T-helper 17 cell (primary cell): Measurements from ENCODE around the gene CDH4. TPM values are rescaled to one million over a fixed set of nuclear protein-coding genes. Genes with fewer than 3 reads are reported as not detected.

Experiments used
- ATAC-seq: fragments of 150-1000 bp; cut with Tn5 transposase; 2 replicates; pipeline ENCODE4 v1.10.0; 2021; ENCODE audit warnings: mild to moderate bottlenecking, moderate library complexity
- DNase-seq, 3 donors: peaks; one replicate each; pipeline versions ENCODE4 v3.0.0 to v3.0.0-alpha.2; 2020 to 2021
- H3K9me3 ChIP-seq: one replicate; pipeline ENCODE4 v1.7.0; 2013; ENCODE audit warnings: low read length, mild to moderate bottlenecking; ENCODE audit not compliant: control insufficient read depth, poor library complexity, severe bottlenecking
- H3K27ac Mint-ChIP-seq: one replicate; pipeline ENCODE4 v1.8.0; 2022; ENCODE audit warnings: mild to moderate bottlenecking, moderate library complexity, mixed read lengths
- H3K27me3 Mint-ChIP-seq: one replicate; pipeline ENCODE4 v1.8.0; 2022; ENCODE audit warnings: mixed read lengths
- H3K36me3 Mint-ChIP-seq: one replicate; pipeline ENCODE4 v1.8.0; 2022; ENCODE audit warnings: low read depth, mixed read lengths
- H3K4me1 Mint-ChIP-seq: one replicate; pipeline ENCODE4 v1.8.0; 2022; ENCODE audit warnings: mild to moderate bottlenecking, mixed read lengths
- H3K4me3 Mint-ChIP-seq: one replicate; pipeline ENCODE4 v1.8.0; 2022; ENCODE audit warnings: mild to moderate bottlenecking, moderate library complexity, mixed read lengths
- total RNA-seq, 4 donors: library from RNA in 2 of 4; stranded (reverse) in 2 of 4; gene quantifications; one replicate each; pipeline ENCODE4 v1.2.3 and lab custom pipeline; 2022 to 2026

The CDH4 gene
- total RNA-seq, 2 donors from 2014 or later = 0.55 to 0.67 TPM

GRCh38 chr20:61835301-61835700 lies 583.2 kb downstream of the CDH4 start:
- ATAC-seq = no peak
- peaks cover 19% of the 10 kb centered on the region for H3K27me3 Mint-ChIP-seq
- DNase-seq = no peak
- H3K27ac Mint-ChIP-seq = no peak overlapping the region
- no peaks in the 10 kb centered on the region for H3K4me1 Mint-ChIP-seq
- peaks cover 3% of the 10 kb centered on the region for H3K36me3 Mint-ChIP-seq
- H3K9me3 ChIP-seq = no peaks in the 10 kb centered on the region
- H3K4me3 Mint-ChIP-seq = no peak overlapping the region

- peaks cover 14% of the 10 kb centered on the region for H3K27me3 Mint-ChIP-seq
- no peak overlapping the region for H3K4me3 Mint-ChIP-seq
- no peak overlapping the region for H3K27ac Mint-ChIP-seq
- DNase-seq (no peak), ATAC-seq (no peak)
- peaks cover 3% of the 10 kb centered on the region for H3K36me3 Mint-ChIP-seq
- no peaks in the 10 kb centered on the region for H3K9me3 ChIP-seq
- H3K4me1 Mint-ChIP-seq = no peaks in the 10 kb centered on the region
Observed at GRCh38 chr20:61835791-61836350, 583.8 kb downstream of the CDH4 start.

GRCh38 chr20:61837200-61837599 lies 585.1 kb downstream of the CDH4 start:
- H3K27ac Mint-ChIP-seq = no peak overlapping the region
- H3K9me3 ChIP-seq = no peaks in the 10 kb centered on the region
- no peak for ATAC-seq
- peaks cover 2% of the 10 kb centered on the region for H3K27me3 Mint-ChIP-seq
- DNase-seq = no peak
- no peaks in the 10 kb centered on the region for H3K4me1 Mint-ChIP-seq
- H3K36me3 Mint-ChIP-seq = peaks cover 1% of the 10 kb centered on the region
- H3K4me3 Mint-ChIP-seq = no peak overlapping the region

GRCh38 chr20:61839223-61839911 lies 587.3 kb downstream of the CDH4 start:
- ATAC-seq (no peak), DNase-seq (no peak)
- H3K36me3 Mint-ChIP-seq = no peaks in the 10 kb centered on the region
- no peaks in the 10 kb centered on the region for H3K4me1 Mint-ChIP-seq
- H3K4me3 Mint-ChIP-seq = no peak overlapping the region
- H3K27ac Mint-ChIP-seq = no peak overlapping the region
- no peaks in the 10 kb centered on the region for H3K9me3 ChIP-seq
- peaks cover 2% of the 10 kb centered on the region for H3K27me3 Mint-ChIP-seq

GRCh38 chr20:61839912-61840778 lies 588.1 kb downstream of the CDH4 start:
- Mint-ChIP-seq H3K36me3 (no peaks in the 10 kb centered on the region), H3K27me3 (peaks cover 6% of the 10 kb centered on the region), H3K4me3 (no peak overlapping the region), H3K4me1 (no peaks in the 10 kb centered on the region), H3K27ac (no peak overlapping the region)
- DNase-seq (no peak), ATAC-seq (no peak)
- H3K9me3 ChIP-seq = no peaks in the 10 kb centered on the region

- Mint-ChIP-seq H3K27ac (no peak overlapping the region), H3K4me1 (no peaks in the 10 kb centered on the region), H3K36me3 (no peaks in the 10 kb centered on the region), H3K4me3 (no peak overlapping the region), H3K27me3 (peaks cover 11% of the 10 kb centered on the region)
- DNase-seq (no peak), ATAC-seq (no peak)
- H3K9me3 ChIP-seq = no peaks in the 10 kb centered on the region
Observed at GRCh38 chr20:61840779-61841455, 588.9 kb downstream of the CDH4 start.

- no peaks in the 10 kb centered on the region for H3K9me3 ChIP-seq
- ATAC-seq = no peak
- H3K27me3 Mint-ChIP-seq = peaks cover 15% of the 10 kb centered on the region
- no peak overlapping the region for H3K4me3 Mint-ChIP-seq
- H3K4me1 Mint-ChIP-seq = no peaks in the 10 kb centered on the region
- no peaks in the 10 kb centered on the region for H3K36me3 Mint-ChIP-seq
- DNase-seq = no peak
- no peak overlapping the region for H3K27ac Mint-ChIP-seq
Observed at GRCh38 chr20:61841551-61841950, 589.5 kb downstream of the CDH4 start.

GRCh38 chr20:61841966-61842365 lies 589.9 kb downstream of the CDH4 start:
- no peak overlapping the region for H3K4me3 Mint-ChIP-seq
- ATAC-seq = no peak
- peaks cover 19% of the 10 kb centered on the region for H3K27me3 Mint-ChIP-seq
- no peak for DNase-seq
- H3K4me1 Mint-ChIP-seq = no peaks in the 10 kb centered on the region
- H3K36me3 Mint-ChIP-seq = no peaks in the 10 kb centered on the region
- no peaks in the 10 kb centered on the region for H3K9me3 ChIP-seq
- no peak overlapping the region for H3K27ac Mint-ChIP-seq

GRCh38 chr20:61844621-61845020 lies 592.6 kb downstream of the CDH4 start:
- Mint-ChIP-seq H3K27me3 (peaks cover 26% of the 10 kb centered on the region), H3K27ac (no peak overlapping the region), H3K36me3 (no peaks in the 10 kb centered on the region), H3K4me3 (no peak overlapping the region), H3K4me1 (no peaks in the 10 kb centered on the region)
- ATAC-seq = no peak
- no peak for DNase-seq
- no peaks in the 10 kb centered on the region for H3K9me3 ChIP-seq

- DNase-seq (no peak), ATAC-seq (no peak)
- Mint-ChIP-seq H3K27me3 (peaks cover 31% of the 10 kb centered on the region), H3K4me1 (no peaks in the 10 kb centered on the region), H3K36me3 (no peaks in the 10 kb centered on the region), H3K4me3 (no peak overlapping the region), H3K27ac (no peak overlapping the region)
- no peaks in the 10 kb centered on the region for H3K9me3 ChIP-seq
Observed at GRCh38 chr20:61845233-61845671, 593.2 kb downstream of the CDH4 start.

- no peak for ATAC-seq
Observed at GRCh38 chr20:61846074-61846473, 594.0 kb downstream of the CDH4 start.

GRCh38 chr20:61846741-61847419 lies 594.8 kb downstream of the CDH4 start:
- H3K27ac Mint-ChIP-seq = no peak overlapping the region
- no peaks in the 10 kb centered on the region for H3K36me3 Mint-ChIP-seq
- no peak for DNase-seq
- no peak overlapping the region for H3K4me3 Mint-ChIP-seq
- ATAC-seq = no peak
- H3K9me3 ChIP-seq = no peaks in the 10 kb centered on the region
- peaks cover 32% of the 10 kb centered on the region for H3K27me3 Mint-ChIP-seq
- no peaks in the 10 kb centered on the region for H3K4me1 Mint-ChIP-seq

More at GRCh38 chr20:61846074-61846473, 594.0 kb downstream of the CDH4 start:
- H3K27me3 Mint-ChIP-seq = peaks cover 32% of the 10 kb centered on the region
- no peak overlapping the region for H3K27ac Mint-ChIP-seq
- no peak for DNase-seq
- H3K36me3 Mint-ChIP-seq = no peaks in the 10 kb centered on the region
- H3K4me3 Mint-ChIP-seq = no peak overlapping the region
- no peaks in the 10 kb centered on the region for H3K4me1 Mint-ChIP-seq
- H3K9me3 ChIP-seq = no peaks in the 10 kb centered on the region

- H3K36me3 Mint-ChIP-seq = no peaks in the 10 kb centered on the region
- H3K4me1 Mint-ChIP-seq = no peaks in the 10 kb centered on the region
- H3K27me3 Mint-ChIP-seq = peaks cover 32% of the 10 kb centered on the region
- H3K9me3 ChIP-seq = no peaks in the 10 kb centered on the region
- DNase-seq = no peak
- H3K27ac Mint-ChIP-seq = no peak overlapping the region
- H3K4me3 Mint-ChIP-seq = no peak overlapping the region
- no peak for ATAC-seq
Observed at GRCh38 chr20:61847420-61847748, 595.3 kb downstream of the CDH4 start.
